ENCODE results near the gene SLC12A8. TPM values are rescaled to one million over a fixed set of nuclear protein-coding genes. Genes with fewer than 3 reads are reported as not detected.

The SLC12A8 gene
- polyA plus RNA-seq, 1 experiment = 8.4 TPM

- peak; percentile 90 for DNase-seq (ENCODE audit: low read depth)
- CTCF ChIA-PET = interaction anchor here (0.9 to 1.5 kb wide), 4 partner anchors 12 to 72 kb away, joined by 3 to 5 read pairs (median 3); no protein-coding TSS in a partner anchor
- TF ChIP-seq CTCF (IDR thresholded peaks at IDR 0.05; ENCODE audit: insufficient read depth, low read depth, low read length) = no peak
- POLR2A ChIA-PET = interaction anchor here (0.5 to 0.7 kb wide), 2 partner anchors 21 to 360 kb away, joined by 3 to 4 read pairs; no protein-coding TSS in a partner anchor
- Histone ChIP-seq H3K27me3 (ENCODE audit: control insufficient read depth, insufficient read depth, low read length) (no peaks in the 10 kb centered on the region), H3K36me3 (ENCODE audit: control insufficient read depth, insufficient read depth, low read length) (no peaks in the 10 kb centered on the region), H3K4me3 (ENCODE audit: low read depth, low read length) (no peak overlapping the region)
Observed at GRCh38 chr3:125129512-125129997, 83.0 kb downstream of the SLC12A8 start.

- Histone ChIP-seq H3K36me3 (ENCODE audit: control insufficient read depth, insufficient read depth, low read length) (no peaks in the 10 kb centered on the region), H3K27me3 (ENCODE audit: control insufficient read depth, insufficient read depth, low read length) (no peaks in the 10 kb centered on the region), H3K4me3 (ENCODE audit: low read depth, low read length) (no peak overlapping the region)
- POLR2A ChIA-PET = interaction anchor here (0.5 to 0.7 kb wide), 2 partner anchors 20 to 359 kb away, joined by 3 to 4 read pairs; no protein-coding TSS in a partner anchor
- peak; percentile 86 for DNase-seq (ENCODE audit: low read depth)
- TF ChIP-seq CTCF (IDR thresholded peaks at IDR 0.05; ENCODE audit: insufficient read depth, low read depth, low read length) = no peak
- CTCF ChIA-PET = interaction anchor here (0.9 to 1.5 kb wide), 3 partner anchors 13 to 72 kb away, joined by 3 to 5 read pairs (median 3); no protein-coding TSS in a partner anchor
Observed at GRCh38 chr3:125128861-125129501, 83.6 kb downstream of the SLC12A8 start.

DNA sequence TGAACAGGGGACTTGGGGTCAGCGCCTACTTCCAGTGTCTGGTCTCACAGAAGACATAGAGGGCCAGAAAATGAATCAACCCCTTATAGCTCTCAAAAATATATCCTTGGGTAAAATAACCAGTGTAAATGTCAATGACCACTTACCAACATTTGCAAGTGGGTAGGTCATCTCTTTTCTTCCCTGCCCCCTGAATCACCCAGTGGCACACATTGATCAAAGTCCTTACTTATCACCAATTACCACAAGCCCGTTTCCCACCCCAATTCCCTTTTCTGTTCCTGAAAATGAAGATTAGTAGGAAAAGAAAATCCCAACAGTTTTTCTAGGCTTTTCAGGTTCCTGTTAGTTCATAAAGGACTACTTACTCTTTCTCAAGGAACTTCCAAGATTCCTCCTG is 86.2 kb downstream of the SLC12A8 start:
- Histone ChIP-seq H3K27me3 (ENCODE audit: control insufficient read depth, insufficient read depth, low read length) (no peaks in the 10 kb centered on the region), H3K36me3 (ENCODE audit: control insufficient read depth, insufficient read depth, low read length) (no peaks in the 10 kb centered on the region), H3K4me3 (ENCODE audit: low read depth, low read length) (no peak overlapping the region)
- CTCF ChIA-PET = interaction anchor here (0.7 to 2.6 kb wide), 3 partner anchors 10 to 62 kb away, joined by 3 to 8 read pairs (median 7); no protein-coding TSS in a partner anchor
- POLR2A ChIA-PET = interaction anchor here (0.9 kb wide), 1 partner anchor 74 kb away, joined by 4 read pairs; no protein-coding TSS in a partner anchor
- no peak for TF ChIP-seq CTCF (IDR thresholded peaks at IDR 0.05; ENCODE audit: insufficient read depth, low read depth, low read length)
- DNase-seq (ENCODE audit: low read depth) = no peak

- POLR2A ChIA-PET = interaction anchor here (0.9 kb wide), 1 partner anchor 73 kb away, joined by 4 read pairs; no protein-coding TSS in a partner anchor
- no peaks in the 10 kb centered on the region for H3K36me3 ChIP-seq (ENCODE audit: control insufficient read depth, insufficient read depth, low read length)
- no peak for TF ChIP-seq CTCF (IDR thresholded peaks at IDR 0.05; ENCODE audit: insufficient read depth, low read depth, low read length)
- peak; percentile 94 for DNase-seq (ENCODE audit: low read depth)
- CTCF ChIA-PET = interaction anchor here (0.8 to 2.6 kb wide), 3 partner anchors 10 to 13 kb away, joined by 3 to 8 read pairs (median 7); no protein-coding TSS in a partner anchor
- H3K4me3 ChIP-seq (ENCODE audit: low read depth, low read length) = no peak overlapping the region
- H3K27me3 ChIP-seq (ENCODE audit: control insufficient read depth, insufficient read depth, low read length) = no peaks in the 10 kb centered on the region
Observed at GRCh38 chr3:125125821-125126245, 86.7 kb downstream of the SLC12A8 start.

Measured in BJ (cell line).